Measurements from ENCODE around the gene SASH3. TPM values are rescaled to one million over a fixed set of nuclear protein-coding genes. Genes with fewer than 3 reads are reported as not detected.

The SASH3 gene
- total and polyA plus RNA-seq, 12 donors, result 1.1 to 27.8 (median 13.4) TPM

GRCh38 chrX:129792586-129793291 is 13.0 kb downstream of the SASH3 start:
- Histone ChIP-seq H3K4me3 (no peak overlapping the region), H3K4me1 (replicated peaks in 1 of 2) (no peaks in the 10 kb centered on the region), H3K9me3 (replicated peaks in 1 of 3) (no peaks in the 10 kb centered on the region), H3K27ac (no peak overlapping the region), H3K36me3 (replicated peaks in 1 of 2) (no peaks in the 10 kb centered on the region), H3K27me3 (no peaks in the 10 kb centered on the region)
- no peak for DNase-seq
- no peak for TF ChIP-seq POLR2A (IDR thresholded peaks at IDR 0.05)
- TF ChIP-seq, protein P1, sequence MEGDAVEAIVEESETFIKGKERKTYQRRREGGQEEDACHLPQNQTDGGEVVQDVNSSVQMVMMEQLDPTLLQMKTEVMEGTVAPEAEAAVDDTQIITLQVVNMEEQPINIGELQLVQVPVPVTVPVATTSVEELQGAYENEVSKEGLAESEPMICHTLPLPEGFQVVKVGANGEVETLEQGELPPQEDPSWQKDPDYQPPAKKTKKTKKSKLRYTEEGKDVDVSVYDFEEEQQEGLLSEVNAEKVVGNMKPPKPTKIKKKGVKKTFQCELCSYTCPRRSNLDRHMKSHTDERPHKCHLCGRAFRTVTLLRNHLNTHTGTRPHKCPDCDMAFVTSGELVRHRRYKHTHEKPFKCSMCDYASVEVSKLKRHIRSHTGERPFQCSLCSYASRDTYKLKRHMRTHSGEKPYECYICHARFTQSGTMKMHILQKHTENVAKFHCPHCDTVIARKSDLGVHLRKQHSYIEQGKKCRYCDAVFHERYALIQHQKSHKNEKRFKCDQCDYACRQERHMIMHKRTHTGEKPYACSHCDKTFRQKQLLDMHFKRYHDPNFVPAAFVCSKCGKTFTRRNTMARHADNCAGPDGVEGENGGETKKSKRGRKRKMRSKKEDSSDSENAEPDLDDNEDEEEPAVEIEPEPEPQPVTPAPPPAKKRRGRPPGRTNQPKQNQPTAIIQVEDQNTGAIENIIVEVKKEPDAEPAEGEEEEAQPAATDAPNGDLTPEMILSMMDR (IDR thresholded peaks at IDR 0.05), result no peak
- WGBS, 4 donors, result 88 to 95% (median 92%) methylated on average over 11 to 18 of the region's 18 CpGs
- intact Hi-C loops (cut with DNase I), result no loop called here

DNA sequence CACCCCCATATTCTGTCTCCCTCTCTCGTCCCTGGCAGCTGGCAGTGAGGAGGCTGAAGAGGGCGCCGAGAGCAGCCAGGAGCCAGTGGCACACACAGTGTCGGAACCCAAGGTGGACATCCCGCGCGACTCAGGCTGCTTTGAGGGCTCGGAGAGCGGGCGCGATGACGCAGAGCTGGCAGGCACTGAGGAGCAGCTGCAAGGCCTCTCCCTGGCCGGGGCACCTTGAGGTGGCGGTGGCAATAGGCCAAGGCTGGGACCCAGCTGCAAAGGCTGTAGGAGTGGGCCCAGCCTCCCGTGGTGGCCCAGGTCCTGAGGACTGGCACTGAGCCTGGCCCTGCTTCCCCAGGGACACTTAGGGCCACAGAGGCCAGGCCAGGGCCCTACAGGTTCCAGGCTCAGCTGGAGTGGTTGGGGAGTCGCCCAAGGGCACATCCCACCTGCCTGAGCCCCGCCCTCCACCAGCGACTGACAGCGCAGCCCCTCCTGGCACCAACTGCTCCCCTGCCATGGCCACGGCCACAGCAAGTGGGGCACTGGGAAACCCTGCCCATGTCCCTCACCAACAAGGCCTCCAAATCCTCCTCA is 13.9 kb downstream of the SASH3 start:
- Histone ChIP-seq H3K4me1 (replicated peaks in 1 of 2) (no peaks in the 10 kb centered on the region), H3K9me3 (replicated peaks in 1 of 3) (no peaks in the 10 kb centered on the region), H3K27me3 (no peaks in the 10 kb centered on the region), H3K36me3 (replicated peaks in 1 of 2) (no peaks in the 10 kb centered on the region), H3K4me3 (no peak overlapping the region), H3K27ac (no peak overlapping the region)
- intact Hi-C loops (cut with DNase I), result no loop called here
- DNase-seq, result peak in 1 of 7 donors; percentile 46
- TF ChIP-seq, protein P1 (IDR thresholded peaks at IDR 0.05), result no peak
- no peak for TF ChIP-seq POLR2A (IDR thresholded peaks at IDR 0.05)
- WGBS, 4 donors, result 68 to 87% (median 86%) methylated on average over 11 to 20 of the region's 20 CpGs; no CpG with 5 or more reads in 1 of the 4 donors

- no peak for TF ChIP-seq POLR2A (IDR thresholded peaks at IDR 0.05)
- TF ChIP-seq, protein P1 (IDR thresholded peaks at IDR 0.05), result no peak
- Histone ChIP-seq H3K36me3 (replicated peaks in 1 of 2) (no peaks in the 10 kb centered on the region), H3K27me3 (no peaks in the 10 kb centered on the region), H3K4me1 (replicated peaks in 1 of 2) (no peaks in the 10 kb centered on the region), H3K27ac (no peak overlapping the region), H3K4me3 (no peak overlapping the region), H3K9me3 (replicated peaks in 1 of 3) (no peaks in the 10 kb centered on the region)
- DNase-seq, result no peak
- 75 to 100% (median 90%) methylated on average over 1 of the region's 1 CpG for WGBS, 4 donors
- intact Hi-C loops (cut with DNase I), result no loop called here
These were observed 15.8 kb downstream of the SASH3 start for GRCh38 chrX:129795584-129795983.

GRCh38 chrX:129797251-129797906 is 17.6 kb downstream of the SASH3 start:
- 64 to 87% (median 75%) methylated on average over 3 to 4 of the region's 4 CpGs; no CpG with 5 or more reads in 1 of the 4 donors for WGBS, 4 donors
- H3K36me3 ChIP-seq (replicated peaks in 1 of 2), result no peaks in the 10 kb centered on the region
- no peak for DNase-seq
- H3K27ac ChIP-seq, result no peak overlapping the region
- H3K9me3 ChIP-seq (replicated peaks in 1 of 3), result no peaks in the 10 kb centered on the region
- H3K4me1 ChIP-seq (replicated peaks in 1 of 2), result no peaks in the 10 kb centered on the region
- intact Hi-C loops (cut with DNase I), result no loop called here
- H3K27me3 ChIP-seq, result no peaks in the 10 kb centered on the region
- no peak overlapping the region for H3K4me3 ChIP-seq
- TF ChIP-seq, protein P1 (IDR thresholded peaks at IDR 0.05), result no peak
